Measurements from ENCODE around the gene PFN4. TPM values are rescaled to one million over a fixed set of nuclear protein-coding genes. Genes with fewer than 3 reads are reported as not detected.

The PFN4 gene
- total and polyA plus RNA-seq, 2 experiments from 2014 or later, result 0.64 TPM; not detected in 1

GRCh38 chr2:24163186-24163585 lies 40.1 kb upstream of the PFN4 start:
- Histone ChIP-seq H3K4me2 (ENCODE audit: unreplicated experiment) (no peak overlapping the region), H3K4me1 (ENCODE audit: insufficient read depth) (no peaks in the 10 kb centered on the region), H3K9ac (no peak overlapping the region), H3K27ac (no peak overlapping the region), H3K36me3 (ENCODE audit: low read depth) (no peaks in the 10 kb centered on the region), H3K4me3 (no peak overlapping the region), H3K9me3 (ENCODE audit: low read depth) (no peaks in the 10 kb centered on the region), H3F3A (ENCODE audit: insufficient read depth) (no peaks in the 10 kb centered on the region), H3K79me2 (ENCODE audit: insufficient read depth) (no peaks in the 10 kb centered on the region), H2AFZ (no peak overlapping the region), H3K9me2 (ENCODE audit: insufficient read depth) (no peaks in the 10 kb centered on the region), H4K20me1 (ENCODE audit: insufficient read depth) (no peaks in the 10 kb centered on the region), H3K27me3 (replicated peaks; ENCODE audit: insufficient read depth) (no peaks in the 10 kb centered on the region)
- DNase-seq, result no peak
- WGBS, 2 experiments (ENCODE audit: low coverage in 1 of 2, low lambda C conversion rate in 2 of 2, missing lambda C conversion rate in 2 of 2), result 56 to 62% methylated on average over 3 of the region's 3 CpGs
- in situ Hi-C loops (cut with MboI), result no loop called here
- TF ChIP-seq EZH2phosphoT487 (IDR thresholded peaks at IDR 0.05; ENCODE audit: insufficient read depth, low read depth) (no peak), EZH2 (IDR thresholded peaks at IDR 0.05; ENCODE audit: insufficient read depth, poor library complexity, severe bottlenecking) (no peak)

GRCh38 chr2:24162494-24162893 lies 39.4 kb upstream of the PFN4 start:
- in situ Hi-C loops (cut with MboI), result no loop called here
- Histone ChIP-seq H3K4me2 (ENCODE audit: unreplicated experiment) (no peak overlapping the region), H4K20me1 (ENCODE audit: insufficient read depth) (no peaks in the 10 kb centered on the region), H3K9me2 (ENCODE audit: insufficient read depth) (no peaks in the 10 kb centered on the region), H3K4me1 (ENCODE audit: insufficient read depth) (no peaks in the 10 kb centered on the region), H3K4me3 (no peak overlapping the region), H3K79me2 (ENCODE audit: insufficient read depth) (no peaks in the 10 kb centered on the region), H2AFZ (no peak overlapping the region), H3K9me3 (ENCODE audit: low read depth) (no peaks in the 10 kb centered on the region), H3K9ac (no peak overlapping the region), H3K36me3 (ENCODE audit: low read depth) (no peaks in the 10 kb centered on the region), H3F3A (ENCODE audit: insufficient read depth) (no peaks in the 10 kb centered on the region), H3K27me3 (replicated peaks; ENCODE audit: insufficient read depth) (no peaks in the 10 kb centered on the region), H3K27ac (no peak overlapping the region)
- WGBS, 2 experiments (ENCODE audit: low coverage in 1 of 2, low lambda C conversion rate in 2 of 2, missing lambda C conversion rate in 2 of 2), result 100% methylated on average over 1 of the region's 1 CpG
- TF ChIP-seq EZH2phosphoT487 (IDR thresholded peaks at IDR 0.05; ENCODE audit: insufficient read depth, low read depth), result no peak
- no peak for TF ChIP-seq EZH2 (IDR thresholded peaks at IDR 0.05; ENCODE audit: insufficient read depth, poor library complexity, severe bottlenecking)
- DNase-seq, result no peak

GRCh38 chr2:24160761-24161160 lies 37.6 kb upstream of the PFN4 start:
- no peak for DNase-seq
- H3K4me3 ChIP-seq, result no peak overlapping the region
- H3F3A ChIP-seq (ENCODE audit: insufficient read depth), result no peaks in the 10 kb centered on the region
- no peak overlapping the region for H3K9ac ChIP-seq
- H3K79me2 ChIP-seq (ENCODE audit: insufficient read depth), result no peaks in the 10 kb centered on the region
- H3K36me3 ChIP-seq (ENCODE audit: low read depth), result no peaks in the 10 kb centered on the region
- no peak overlapping the region for H3K4me2 ChIP-seq (ENCODE audit: unreplicated experiment)
- no peaks in the 10 kb centered on the region for H3K27me3 ChIP-seq (replicated peaks; ENCODE audit: insufficient read depth)
- TF ChIP-seq EZH2 (IDR thresholded peaks at IDR 0.05; ENCODE audit: insufficient read depth, poor library complexity, severe bottlenecking), result no peak
- TF ChIP-seq EZH2phosphoT487 (IDR thresholded peaks at IDR 0.05; ENCODE audit: insufficient read depth, low read depth), result no peak
- H4K20me1 ChIP-seq (ENCODE audit: insufficient read depth), result no peaks in the 10 kb centered on the region
- H3K4me1 ChIP-seq (ENCODE audit: insufficient read depth), result no peaks in the 10 kb centered on the region
- H2AFZ ChIP-seq, result no peak overlapping the region
- H3K9me3 ChIP-seq (ENCODE audit: low read depth), result no peaks in the 10 kb centered on the region
- no peak overlapping the region for H3K27ac ChIP-seq
- no peaks in the 10 kb centered on the region for H3K9me2 ChIP-seq (ENCODE audit: insufficient read depth)
- in situ Hi-C loops (cut with MboI), result no loop called here

- Histone ChIP-seq H3K9ac (no peak overlapping the region), H3F3A (ENCODE audit: insufficient read depth) (no peaks in the 10 kb centered on the region), H3K27ac (no peak overlapping the region), H3K36me3 (ENCODE audit: low read depth) (no peaks in the 10 kb centered on the region), H3K4me2 (ENCODE audit: unreplicated experiment) (no peak overlapping the region), H3K4me3 (no peak overlapping the region), H4K20me1 (ENCODE audit: insufficient read depth) (no peaks in the 10 kb centered on the region), H2AFZ (no peak overlapping the region), H3K9me3 (ENCODE audit: low read depth) (no peaks in the 10 kb centered on the region), H3K4me1 (ENCODE audit: insufficient read depth) (no peaks in the 10 kb centered on the region), H3K27me3 (replicated peaks; ENCODE audit: insufficient read depth) (no peaks in the 10 kb centered on the region), H3K9me2 (ENCODE audit: insufficient read depth) (no peaks in the 10 kb centered on the region), H3K79me2 (ENCODE audit: insufficient read depth) (no peaks in the 10 kb centered on the region)
- in situ Hi-C loops (cut with MboI), result no loop called here
- TF ChIP-seq EZH2phosphoT487 (IDR thresholded peaks at IDR 0.05; ENCODE audit: insufficient read depth, low read depth) (no peak), EZH2 (IDR thresholded peaks at IDR 0.05; ENCODE audit: insufficient read depth, poor library complexity, severe bottlenecking) (no peak)
- DNase-seq, result no peak
- WGBS, 2 experiments (ENCODE audit: low coverage in 1 of 2, low lambda C conversion rate in 2 of 2, missing lambda C conversion rate in 2 of 2), result 87 to 91% methylated on average over 4 of the region's 4 CpGs
Observed at GRCh38 chr2:24159708-24160107, 36.6 kb upstream of the PFN4 start.

GRCh38 chr2:24158131-24158530 lies 35.0 kb upstream of the PFN4 start:
- H3K9ac ChIP-seq, result no peak overlapping the region
- no peaks in the 10 kb centered on the region for H3K36me3 ChIP-seq (ENCODE audit: low read depth)
- no peak overlapping the region for H2AFZ ChIP-seq
- H3K4me3 ChIP-seq, result no peak overlapping the region
- 89 to 91% methylated on average over 5 of the region's 5 CpGs for WGBS, 2 experiments (ENCODE audit: low coverage in 1 of 2, low lambda C conversion rate in 2 of 2, missing lambda C conversion rate in 2 of 2)
- H3K27me3 ChIP-seq (replicated peaks; ENCODE audit: insufficient read depth), result no peaks in the 10 kb centered on the region
- H3K4me2 ChIP-seq (ENCODE audit: unreplicated experiment), result no peak overlapping the region
- H3K9me2 ChIP-seq (ENCODE audit: insufficient read depth), result no peaks in the 10 kb centered on the region
- H3F3A ChIP-seq (ENCODE audit: insufficient read depth), result no peaks in the 10 kb centered on the region
- no peak for DNase-seq
- H4K20me1 ChIP-seq (ENCODE audit: insufficient read depth), result no peaks in the 10 kb centered on the region
- H3K27ac ChIP-seq, result no peak overlapping the region
- TF ChIP-seq EZH2 (IDR thresholded peaks at IDR 0.05; ENCODE audit: insufficient read depth, poor library complexity, severe bottlenecking) (no peak), EZH2phosphoT487 (IDR thresholded peaks at IDR 0.05; ENCODE audit: insufficient read depth, low read depth) (no peak)
- in situ Hi-C loops (cut with MboI), result no loop called here
- H3K9me3 ChIP-seq (ENCODE audit: low read depth), result no peaks in the 10 kb centered on the region
- no peaks in the 10 kb centered on the region for H3K4me1 ChIP-seq (ENCODE audit: insufficient read depth)
- no peaks in the 10 kb centered on the region for H3K79me2 ChIP-seq (ENCODE audit: insufficient read depth)

Measured in GM23248 (cell line).